K562 (cell line): ENCODE measurements around the gene PRR36.

Source experiments
- ARNT ChIP-seq, 2 experiments: fragments of 450-650 bp; IDR thresholded peaks; 2 replicates each; pipeline ENCODE4 v1.6.1; 2016; ENCODE audit warnings: mild to moderate bottlenecking in 1 of 2
- MAFF ChIP-seq: IDR thresholded peaks from 2 replicates; pipeline ENCODE4 v1.6.1; 2012; ENCODE audit warnings: low read length, improper control_type of control experiment
- SIN3A ChIP-seq, 2 experiments: fragments of 150-350 bp in 1 of 2; IDR thresholded peaks; 2 replicates each; pipeline ENCODE4 v1.6.1; 2011 to 2016; ENCODE audit warnings: borderline replicate concordance in 2 of 2, low read depth in 2 of 2, low read length in 2 of 2, mild to moderate bottlenecking in 2 of 2, moderate library complexity in 2 of 2; ENCODE audit not compliant: control insufficient read depth in 1 of 2

- no peak for TF ChIP-seq SIN3A (IDR thresholded peaks at IDR 0.05; ENCODE audit: borderline replicate concordance in 2 of 2, control insufficient read depth in 1 of 2, low read depth in 2 of 2, low read length in 2 of 2)
- no peak for TF ChIP-seq ARNT (IDR thresholded peaks at IDR 0.05)
- TF ChIP-seq MAFF, result no peak
These were observed 42.7 kb upstream of the PRR36 start for GRCh38 chr19:7916955-7917266.
